HepG2 (cell line): Measurements from ENCODE around the gene MAGI1. TPM values are rescaled to one million over a fixed set of nuclear protein-coding genes. Genes with fewer than 3 reads are reported as not detected.
A peak's percentile ranks its signal among the peaks of the same experiment; 100 is the strongest.

Source experiments
- ATF2 ChIP-seq: sonication (generic); formaldehyde crosslinking; IDR thresholded peaks from 2 replicates; pipeline ENCODE4 v1.4.0; 2020; ENCODE audit warnings: missing genetic modification reagents
- BORCS8-MEF2B ChIP-seq: sonication (generic); formaldehyde crosslinking; IDR thresholded peaks from 2 replicates; pipeline ENCODE4 v1.8.0; 2022; ENCODE audit warnings: mild to moderate bottlenecking, missing genetic modification reagents
- GATAD2A ChIP-seq: IDR thresholded peaks from 2 replicates; pipeline ENCODE4 v1.6.1; 2016
- KDM3A ChIP-seq: IDR thresholded peaks from 2 replicates; pipeline ENCODE4 v1.6.1; 2018; ENCODE audit warnings: low read depth, missing compliant biosample characterization
- MAFF ChIP-seq: IDR thresholded peaks from 2 replicates; pipeline ENCODE4 v1.6.1; 2011; ENCODE audit warnings: low read depth, low read length, improper control_type of control experiment
- MZF1 ChIP-seq: sonication (generic); formaldehyde crosslinking; IDR thresholded peaks from 2 replicates; pipeline ENCODE4 v1.8.1; 2023; ENCODE audit warnings: mild to moderate bottlenecking, missing genetic modification reagents, borderline replicate concordance
- NFATC3 ChIP-seq: sonication (generic); formaldehyde crosslinking; IDR thresholded peaks from 2 replicates; pipeline ENCODE4 v1.5.1; 2020; ENCODE audit warnings: mild to moderate bottlenecking, missing genetic modification reagents
- NFIB ChIP-seq: sonication (generic); formaldehyde crosslinking; IDR thresholded peaks from 2 replicates; pipeline ENCODE4 v1.9.0; 2021; ENCODE audit warnings: missing genetic modification reagents, mild to moderate bottlenecking, borderline replicate concordance
- NFKB2 ChIP-seq: sonication (generic); formaldehyde crosslinking; IDR thresholded peaks from 2 replicates; pipeline ENCODE4 v1.4.0; 2020; ENCODE audit warnings: missing genetic modification reagents, borderline replicate concordance
- NFKBIZ ChIP-seq: IDR thresholded peaks from 2 replicates; pipeline ENCODE4 v1.6.1; 2018; ENCODE audit warnings: missing genetic modification reagents, missing compliant biosample characterization
- RFXANK ChIP-seq: IDR thresholded peaks from 2 replicates; pipeline ENCODE4 v1.6.1; 2016
- U2AF2 ChIP-seq: fragments of 200-400 bp; formaldehyde crosslinking; IDR thresholded peaks from 2 replicates; pipeline ENCODE4 v1.6.1; 2017; ENCODE audit warnings: low read depth, mild to moderate bottlenecking, low read length
- ZFP62 ChIP-seq: sonication (generic); formaldehyde crosslinking; IDR thresholded peaks from 2 replicates; pipeline ENCODE4 v1.4.0; 2020; ENCODE audit warnings: missing genetic modification reagents
- ZNF121 ChIP-seq: sonication (generic); formaldehyde crosslinking; IDR thresholded peaks from 2 replicates; pipeline ENCODE4 v1.5.0; 2020; ENCODE audit warnings: mild to moderate bottlenecking, missing genetic modification reagents
- ZNF224 ChIP-seq: sonication (generic); formaldehyde crosslinking; IDR thresholded peaks from 2 replicates; pipeline ENCODE4 v1.5.0; 2020; ENCODE audit warnings: mild to moderate bottlenecking, missing genetic modification reagents
- ZNF230 ChIP-seq: sonication (generic); formaldehyde crosslinking; IDR thresholded peaks from 2 replicates; pipeline ENCODE4 v1.4.0; 2020; ENCODE audit warnings: mild to moderate bottlenecking, missing genetic modification reagents
- ZNF253 ChIP-seq: sonication (generic); formaldehyde crosslinking; IDR thresholded peaks from 2 replicates; pipeline ENCODE4 v1.8.0; 2022; ENCODE audit warnings: mild to moderate bottlenecking, missing genetic modification reagents, borderline replicate concordance
- ZNF282 ChIP-seq: fragments of 450-650 bp; IDR thresholded peaks from 2 replicates; pipeline ENCODE4 v1.6.1; 2018; ENCODE audit not compliant: partially characterized antibody
- ZNF292 ChIP-seq: sonication (generic); formaldehyde crosslinking; IDR thresholded peaks from 2 replicates; pipeline ENCODE4 v1.8.1; 2022; ENCODE audit warnings: mild to moderate bottlenecking, low read depth, missing genetic modification reagents, borderline replicate concordance
- ZNF7 ChIP-seq: IDR thresholded peaks from 2 replicates; pipeline ENCODE4 v1.6.1; 2016; ENCODE audit warnings: missing biosample characterization, missing genetic modification reagents
- ZNF737 ChIP-seq: sonication (generic); formaldehyde crosslinking; IDR thresholded peaks from 2 replicates; pipeline ENCODE4 v1.5.0; 2020; ENCODE audit warnings: missing genetic modification reagents, mild to moderate bottlenecking, borderline replicate concordance
- ZSCAN29 ChIP-seq: sonication (generic); formaldehyde crosslinking; conservative IDR thresholded peaks from 2 replicates; pipeline ENCODE4 v1.4.0; 2020; ENCODE audit warnings: mild to moderate bottlenecking, missing genetic modification reagents
- polyA plus RNA-seq, 8 experiments: library from polyadenylated mRNA; depleted of rRNA in 3 of 8; stranded (reverse) in 7 of 8; unstranded in 1 of 8; fragments of >200 nt; fragmentation: Illumina TruSeq in 4 of 8; extraction: Trizol in 4 of 8; gene quantifications; 2 replicates each; pipeline versions ENCODE4 v1.2.1 to v1.2.3, GENCODE V29; 2011 to 2016; ENCODE audit warnings: low read depth in 4 of 8, missing spikeins in 1 of 8, mixed read lengths in 1 of 8; ENCODE audit not compliant: insufficient read depth in 1 of 8
- total RNA-seq, 5 experiments: library from RNA; depleted of rRNA; stranded (reverse); fragments of >200 nt; fragmentation: Illumina TruSeq; extraction: Trizol; gene quantifications; 2 replicates each; pipeline ENCODE4 v1.2.3, GENCODE V29; 2016; ENCODE audit warnings: low read depth in 1 of 5
- TF ChIP-seq, protein P1 (sequence below): sonication (generic); formaldehyde crosslinking; IDR thresholded peaks from 2 replicates; pipeline ENCODE4 v1.8.0; 2022; ENCODE audit warnings: mild to moderate bottlenecking, missing genetic modification reagents
- TF ChIP-seq, protein P2 (sequence below): sonication (generic); formaldehyde crosslinking; IDR thresholded peaks from 2 replicates; pipeline ENCODE4 v1.4.0; 2020; ENCODE audit warnings: mild to moderate bottlenecking, missing genetic modification reagents
- TF ChIP-seq, protein P3 (sequence below): sonication (generic); formaldehyde crosslinking; IDR thresholded peaks from 2 replicates; pipeline ENCODE4 v1.9.0; 2021; ENCODE audit warnings: missing genetic modification reagents, mild to moderate bottlenecking, borderline replicate concordance

The MAGI1 gene
- total and polyA plus RNA-seq, 2 of the 13 experiments (the other 11 are each of a cell fraction or from before 2014, with no cell fraction given) = 22.2 to 26.0 TPM

DNA sequence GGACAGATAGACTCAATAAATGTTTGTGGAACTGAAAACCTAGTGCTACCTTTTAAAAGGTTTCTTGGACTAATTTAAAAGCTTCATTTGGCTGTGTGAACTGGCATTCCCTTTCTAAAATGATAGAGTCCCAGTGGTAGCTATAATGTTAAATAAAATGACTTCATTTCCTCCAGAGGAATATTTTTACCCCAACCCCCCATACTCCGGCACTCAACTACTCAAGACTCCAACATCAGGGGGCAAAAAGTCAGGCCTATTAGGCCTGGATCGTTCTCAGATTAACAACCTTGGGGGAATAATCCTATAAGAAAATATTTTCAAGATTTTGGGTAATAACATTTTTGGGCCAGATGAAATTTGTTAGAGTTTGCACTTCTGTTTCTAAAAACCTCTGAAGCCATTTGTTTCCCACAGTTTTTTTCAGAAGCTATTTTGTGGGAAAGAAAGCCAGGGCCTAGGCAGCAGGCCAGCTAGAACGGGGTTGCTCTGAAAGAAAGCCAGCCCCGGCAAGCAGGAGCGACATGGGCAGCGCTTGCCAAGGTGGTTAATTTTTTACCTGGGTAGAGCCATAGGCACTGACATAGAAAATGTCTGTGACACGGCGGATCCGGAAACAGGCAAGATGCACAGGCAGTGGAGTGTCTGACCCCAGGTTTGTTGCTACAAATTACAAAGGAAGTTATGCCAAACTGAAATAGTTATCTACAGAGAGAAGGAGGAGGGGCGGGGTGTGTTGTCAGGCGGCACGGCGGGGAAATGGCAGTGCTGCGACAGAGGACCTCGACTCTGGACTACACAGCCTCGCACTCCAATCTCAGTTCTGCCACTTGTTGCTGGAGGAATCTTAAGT is 84.6 kb downstream of the MAGI1 start (continued):
- TF ChIP-seq NFKB2 (no peak), GATAD2A (peak; percentile 77), ATF2 (CRISPR knock-in tag) (no peak), ZNF7 (no peak), BORCS8-MEF2B (no peak), ZNF230 (CRISPR knock-in tag) (no peak), ZNF224 (CRISPR knock-in tag) (no peak), RFXANK (no peak), KDM3A (CRISPR knock-in tag) (no peak), ZNF737 (CRISPR knock-in tag) (no peak), ZNF253 (CRISPR knock-in tag) (no peak), MAFF (no peak), ZFP62 (CRISPR knock-in tag) (no peak), NFATC3 (CRISPR knock-in tag) (no peak), ZSCAN29 (CRISPR knock-in tag) (no peak), ZNF121 (no peak), NFIB (no peak), MZF1 (CRISPR knock-in tag) (no peak), NFKBIZ (CRISPR knock-in tag) (no peak), ZNF292 (CRISPR knock-in tag) (peak; percentile 59; the same call in 1 of the 2 replicates), ZNF282 (no peak), U2AF2 (no peak)
- TF ChIP-seq, protein P1, sequence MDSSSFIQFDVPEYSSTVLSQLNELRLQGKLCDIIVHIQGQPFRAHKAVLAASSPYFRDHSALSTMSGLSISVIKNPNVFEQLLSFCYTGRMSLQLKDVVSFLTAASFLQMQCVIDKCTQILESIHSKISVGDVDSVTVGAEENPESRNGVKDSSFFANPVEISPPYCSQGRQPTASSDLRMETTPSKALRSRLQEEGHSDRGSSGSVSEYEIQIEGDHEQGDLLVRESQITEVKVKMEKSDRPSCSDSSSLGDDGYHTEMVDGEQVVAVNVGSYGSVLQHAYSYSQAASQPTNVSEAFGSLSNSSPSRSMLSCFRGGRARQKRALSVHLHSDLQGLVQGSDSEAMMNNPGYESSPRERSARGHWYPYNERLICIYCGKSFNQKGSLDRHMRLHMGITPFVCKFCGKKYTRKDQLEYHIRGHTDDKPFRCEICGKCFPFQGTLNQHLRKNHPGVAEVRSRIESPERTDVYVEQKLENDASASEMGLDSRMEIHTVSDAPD (CRISPR knock-in tag) = no peak; the same call in 1 of the 2 replicates
- TF ChIP-seq, protein P2, sequence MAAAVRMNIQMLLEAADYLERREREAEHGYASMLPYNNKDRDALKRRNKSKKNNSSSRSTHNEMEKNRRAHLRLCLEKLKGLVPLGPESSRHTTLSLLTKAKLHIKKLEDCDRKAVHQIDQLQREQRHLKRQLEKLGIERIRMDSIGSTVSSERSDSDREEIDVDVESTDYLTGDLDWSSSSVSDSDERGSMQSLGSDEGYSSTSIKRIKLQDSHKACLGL (CRISPR knock-in tag) = no peak
- TF ChIP-seq, protein P3, sequence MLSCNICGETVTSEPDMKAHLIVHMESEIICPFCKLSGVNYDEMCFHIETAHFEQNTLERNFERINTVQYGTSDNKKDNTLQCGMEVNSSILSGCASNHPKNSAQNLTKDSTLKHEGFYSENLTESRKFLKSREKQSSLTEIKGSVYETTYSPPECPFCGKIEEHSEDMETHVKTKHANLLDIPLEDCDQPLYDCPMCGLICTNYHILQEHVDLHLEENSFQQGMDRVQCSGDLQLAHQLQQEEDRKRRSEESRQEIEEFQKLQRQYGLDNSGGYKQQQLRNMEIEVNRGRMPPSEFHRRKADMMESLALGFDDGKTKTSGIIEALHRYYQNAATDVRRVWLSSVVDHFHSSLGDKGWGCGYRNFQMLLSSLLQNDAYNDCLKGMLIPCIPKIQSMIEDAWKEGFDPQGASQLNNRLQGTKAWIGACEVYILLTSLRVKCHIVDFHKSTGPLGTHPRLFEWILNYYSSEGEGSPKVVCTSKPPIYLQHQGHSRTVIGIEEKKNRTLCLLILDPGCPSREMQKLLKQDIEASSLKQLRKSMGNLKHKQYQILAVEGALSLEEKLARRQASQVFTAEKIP = no peak
